Measurements from ENCODE around the gene WDR38. TPM values are rescaled to one million over a fixed set of nuclear protein-coding genes. Genes with fewer than 3 reads are reported as not detected.

The WDR38 gene
- polyA plus RNA-seq, 1 of the 3 experiments (the other 2 are of a cell fraction): not detected

DNA sequence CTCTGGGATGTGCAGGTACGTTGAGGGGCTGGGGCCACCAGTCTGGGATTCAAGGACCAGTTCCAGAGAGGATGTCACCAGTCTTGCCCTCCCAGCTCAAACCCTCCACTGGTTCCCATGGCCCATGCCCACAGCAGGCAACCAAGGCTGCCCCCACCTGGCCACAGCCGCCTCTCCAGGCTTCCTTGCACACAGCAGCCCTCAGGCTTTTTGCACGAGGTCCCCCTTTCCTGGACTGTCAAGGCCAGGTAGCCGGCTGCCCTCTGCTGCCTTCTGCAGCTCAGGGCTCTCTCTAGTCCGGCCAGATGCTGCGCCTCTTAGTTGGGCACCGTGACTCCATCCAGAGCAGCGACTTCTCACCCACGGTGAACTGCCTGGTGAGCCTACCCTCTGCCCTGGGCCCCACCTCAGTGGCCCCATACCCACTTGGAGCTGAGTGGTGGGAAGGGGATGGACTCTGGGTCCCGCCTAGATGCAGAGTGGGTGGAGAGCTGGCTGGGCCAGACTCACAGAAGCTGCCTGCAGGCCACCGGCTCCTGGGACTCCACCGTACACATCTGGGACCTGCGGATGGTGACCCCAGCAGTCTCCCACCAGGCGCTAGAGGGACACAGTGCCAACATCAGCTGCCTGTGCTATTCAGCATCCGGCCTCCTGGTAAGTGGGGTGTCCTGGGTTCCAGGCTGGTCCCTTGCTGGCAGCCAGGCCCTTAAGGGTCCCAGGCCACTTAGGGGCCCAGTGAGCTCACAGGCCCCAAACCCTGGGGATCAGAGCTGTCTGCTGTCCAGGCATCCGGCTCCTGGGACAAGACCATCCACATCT lies 2.9 kb downstream of the WDR38 start:
- H3K27me3 ChIP-seq (ENCODE audit: insufficient read depth): no peaks in the 10 kb centered on the region
- no peak overlapping the region for H2AFZ ChIP-seq (ENCODE audit: low read depth)
- no peak overlapping the region for H3K9ac ChIP-seq
- H3K27ac ChIP-seq (ENCODE audit: low read depth in 2 of 2, low read length in 1 of 2): no peak overlapping the region; a peak in 1 of 4 replicates
- H3F3A ChIP-seq (replicated peaks; ENCODE audit: insufficient read depth): peaks cover 43% of the 10 kb centered on the region
- peaks cover 35 to 44% of the 10 kb centered on the region in 2 experiments for H3K36me3 ChIP-seq (replicated peaks in 1 of 2; ENCODE audit: control insufficient read depth in 1 of 2, insufficient read depth in 2 of 2, low read length in 1 of 2)
- H4K20me1 ChIP-seq (ENCODE audit: insufficient read depth): peaks cover 52% of the 10 kb centered on the region
- ChIA-PET CTCF (interaction anchor here (0.8 to 33.6 kb wide), 15 partner anchors 13 to 518 kb away, joined by 3 to 1436 read pairs (median 3); partner anchors contain the start of genes NR6A1 and OLFML2A), POLR2A (interaction anchor here (1.0 to 5.0 kb wide), 7 partner anchors 11 to 385 kb away, joined by 3 to 42 read pairs (median 4); partner anchors contain the start of genes HSPA5, NR6A1, OLFML2A and SCAI)
- H3K9me3 ChIP-seq: no peaks in the 10 kb centered on the region
- H3K4me2 ChIP-seq: no peak overlapping the region
- peaks cover 13 to 31% of the 10 kb centered on the region in 2 experiments; a peak in 1 of 4 replicates for H3K4me1 ChIP-seq (ENCODE audit: control insufficient read depth in 1 of 2, insufficient read depth in 2 of 2, low read depth in 1 of 2, low read length in 1 of 2)
- H3K9me2 ChIP-seq: no peaks in the 10 kb centered on the region
- DNase-seq: peak; percentile 73
- WGBS (ENCODE audit: low lambda C conversion rate): 70% methylated on average over 7 of the region's 16 CpGs
- H3K4me3 ChIP-seq (ENCODE audit: low read depth in 2 of 2, low read length in 1 of 2): no peak overlapping the region
- peaks cover 28% of the 10 kb centered on the region for H3K79me2 ChIP-seq (ENCODE audit: insufficient read depth)
- TF ChIP-seq, protein P1, sequence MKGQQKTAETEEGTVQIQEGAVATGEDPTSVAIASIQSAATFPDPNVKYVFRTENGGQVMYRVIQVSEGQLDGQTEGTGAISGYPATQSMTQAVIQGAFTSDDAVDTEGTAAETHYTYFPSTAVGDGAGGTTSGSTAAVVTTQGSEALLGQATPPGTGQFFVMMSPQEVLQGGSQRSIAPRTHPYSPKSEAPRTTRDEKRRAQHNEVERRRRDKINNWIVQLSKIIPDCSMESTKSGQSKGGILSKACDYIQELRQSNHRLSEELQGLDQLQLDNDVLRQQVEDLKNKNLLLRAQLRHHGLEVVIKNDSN (IDR thresholded peaks at IDR 0.05; ENCODE audit: borderline replicate concordance, low read depth): no peak
- no peak for TF ChIP-seq ZBTB33 (IDR thresholded peaks at IDR 0.05; ENCODE audit: borderline replicate concordance, low read depth)
- TF ChIP-seq, protein P2, sequence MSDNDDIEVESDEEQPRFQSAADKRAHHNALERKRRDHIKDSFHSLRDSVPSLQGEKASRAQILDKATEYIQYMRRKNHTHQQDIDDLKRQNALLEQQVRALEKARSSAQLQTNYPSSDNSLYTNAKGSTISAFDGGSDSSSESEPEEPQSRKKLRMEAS (IDR thresholded peaks at IDR 0.05; ENCODE audit: low read depth): no peak
- 0 out of 2 replicates have a peak, but pooled peaks have one; percentile 47 for TF ChIP-seq POLR2AphosphoS5 (IDR thresholded peaks at IDR 0.05; ENCODE audit: low read depth, low read length)
- TF ChIP-seq RXRA (IDR thresholded peaks at IDR 0.05; ENCODE audit: borderline replicate concordance, low read depth): no peak
- TF ChIP-seq MXI1 (IDR thresholded peaks at IDR 0.05; ENCODE audit: low read depth, low read length): no peak
- TF ChIP-seq RCOR1 (IDR thresholded peaks at IDR 0.05; ENCODE audit: low read length): no peak
- no peak for TF ChIP-seq EP300 (IDR thresholded peaks at IDR 0.05; ENCODE audit: borderline replicate concordance in 1 of 2, low read depth in 1 of 2, low read length in 1 of 2)
- TF ChIP-seq EZH2phosphoT487 (IDR thresholded peaks at IDR 0.05; ENCODE audit: borderline replicate concordance, low read depth): no peak
- no peak for TF ChIP-seq TEAD4 (IDR thresholded peaks at IDR 0.05; ENCODE audit: borderline replicate concordance, insufficient read depth)
- no peak for TF ChIP-seq NRF1 (IDR thresholded peaks at IDR 0.05; ENCODE audit: low read depth, low read length)
- no peak for TF ChIP-seq CHD2 (IDR thresholded peaks at IDR 0.05; ENCODE audit: low read length, partially characterized antibody)
- TF ChIP-seq, protein P3, sequence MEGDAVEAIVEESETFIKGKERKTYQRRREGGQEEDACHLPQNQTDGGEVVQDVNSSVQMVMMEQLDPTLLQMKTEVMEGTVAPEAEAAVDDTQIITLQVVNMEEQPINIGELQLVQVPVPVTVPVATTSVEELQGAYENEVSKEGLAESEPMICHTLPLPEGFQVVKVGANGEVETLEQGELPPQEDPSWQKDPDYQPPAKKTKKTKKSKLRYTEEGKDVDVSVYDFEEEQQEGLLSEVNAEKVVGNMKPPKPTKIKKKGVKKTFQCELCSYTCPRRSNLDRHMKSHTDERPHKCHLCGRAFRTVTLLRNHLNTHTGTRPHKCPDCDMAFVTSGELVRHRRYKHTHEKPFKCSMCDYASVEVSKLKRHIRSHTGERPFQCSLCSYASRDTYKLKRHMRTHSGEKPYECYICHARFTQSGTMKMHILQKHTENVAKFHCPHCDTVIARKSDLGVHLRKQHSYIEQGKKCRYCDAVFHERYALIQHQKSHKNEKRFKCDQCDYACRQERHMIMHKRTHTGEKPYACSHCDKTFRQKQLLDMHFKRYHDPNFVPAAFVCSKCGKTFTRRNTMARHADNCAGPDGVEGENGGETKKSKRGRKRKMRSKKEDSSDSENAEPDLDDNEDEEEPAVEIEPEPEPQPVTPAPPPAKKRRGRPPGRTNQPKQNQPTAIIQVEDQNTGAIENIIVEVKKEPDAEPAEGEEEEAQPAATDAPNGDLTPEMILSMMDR (IDR thresholded peaks at IDR 0.05): peak; percentile 53
- peak; percentile 38; the same call in 1 of the 2 replicates for TF ChIP-seq SIN3A (IDR thresholded peaks at IDR 0.05; ENCODE audit: borderline replicate concordance, low read depth, low read length)
- peak; percentile 42 for TF ChIP-seq RAD21 (IDR thresholded peaks at IDR 0.05; ENCODE audit: low read length)
- no peak for TF ChIP-seq FOSL2 (IDR thresholded peaks at IDR 0.05; ENCODE audit: borderline replicate concordance, low read depth)
- no peak for TF ChIP-seq GATA2 (CRISPR knock-in tag; IDR thresholded peaks at IDR 0.05)
- TF ChIP-seq TCF12 (IDR thresholded peaks at IDR 0.05): no peak
- no peak for TF ChIP-seq NFIC (IDR thresholded peaks at IDR 0.05; ENCODE audit: borderline replicate concordance)
- TF ChIP-seq USF2 (IDR thresholded peaks at IDR 0.05; ENCODE audit: borderline replicate concordance, low read depth, low read length): no peak
- TF ChIP-seq FOXM1 (IDR thresholded peaks at IDR 0.05; ENCODE audit: low read depth): no peak
- TF ChIP-seq, protein P4, sequence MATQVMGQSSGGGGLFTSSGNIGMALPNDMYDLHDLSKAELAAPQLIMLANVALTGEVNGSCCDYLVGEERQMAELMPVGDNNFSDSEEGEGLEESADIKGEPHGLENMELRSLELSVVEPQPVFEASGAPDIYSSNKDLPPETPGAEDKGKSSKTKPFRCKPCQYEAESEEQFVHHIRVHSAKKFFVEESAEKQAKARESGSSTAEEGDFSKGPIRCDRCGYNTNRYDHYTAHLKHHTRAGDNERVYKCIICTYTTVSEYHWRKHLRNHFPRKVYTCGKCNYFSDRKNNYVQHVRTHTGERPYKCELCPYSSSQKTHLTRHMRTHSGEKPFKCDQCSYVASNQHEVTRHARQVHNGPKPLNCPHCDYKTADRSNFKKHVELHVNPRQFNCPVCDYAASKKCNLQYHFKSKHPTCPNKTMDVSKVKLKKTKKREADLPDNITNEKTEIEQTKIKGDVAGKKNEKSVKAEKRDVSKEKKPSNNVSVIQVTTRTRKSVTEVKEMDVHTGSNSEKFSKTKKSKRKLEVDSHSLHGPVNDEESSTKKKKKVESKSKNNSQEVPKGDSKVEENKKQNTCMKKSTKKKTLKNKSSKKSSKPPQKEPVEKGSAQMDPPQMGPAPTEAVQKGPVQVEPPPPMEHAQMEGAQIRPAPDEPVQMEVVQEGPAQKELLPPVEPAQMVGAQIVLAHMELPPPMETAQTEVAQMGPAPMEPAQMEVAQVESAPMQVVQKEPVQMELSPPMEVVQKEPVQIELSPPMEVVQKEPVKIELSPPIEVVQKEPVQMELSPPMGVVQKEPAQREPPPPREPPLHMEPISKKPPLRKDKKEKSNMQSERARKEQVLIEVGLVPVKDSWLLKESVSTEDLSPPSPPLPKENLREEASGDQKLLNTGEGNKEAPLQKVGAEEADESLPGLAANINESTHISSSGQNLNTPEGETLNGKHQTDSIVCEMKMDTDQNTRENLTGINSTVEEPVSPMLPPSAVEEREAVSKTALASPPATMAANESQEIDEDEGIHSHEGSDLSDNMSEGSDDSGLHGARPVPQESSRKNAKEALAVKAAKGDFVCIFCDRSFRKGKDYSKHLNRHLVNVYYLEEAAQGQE (IDR thresholded peaks at IDR 0.05; ENCODE audit: low read depth, low read length): no peak
